HepG2 (cell line): ENCODE data around the gene TBC1D12. TPM values are rescaled to one million over a fixed set of nuclear protein-coding genes. Genes with fewer than 3 reads are reported as not detected.

Experiments used
- ATAC-seq: fragments of 200-7000 bp; cut with Tn5 transposase; 3 replicates; pipeline ENCODE4 v1.9.1; 2020; ENCODE audit warnings: mild to moderate bottlenecking, moderate library complexity
- BruUV-seq: library from RNA; stranded (reverse); fragments of 400-500 nt; replicated peaks from 2 replicates; lab custom pipeline; 2021; lab: Mats Ljungman, UMichigan
- CTCF ChIA-PET: fragments of 300-600 bp; formaldehyde crosslinking; extraction: SDS; loops from one replicate; lab custom pipeline; 2021; ENCODE audit warnings: low total read pairs, inconsistent platforms, low intra/inter-chr PET ratio; lab: Yijun Ruan, JAX
- POLR2A ChIA-PET: fragments of 350-600 bp; sonication (Branson Sonifier 250); formaldehyde crosslinking; loops from one replicate; lab custom pipeline; 2020; ENCODE audit warnings: antibody characterized with exemption, inconsistent platforms; lab: Yijun Ruan, JAX
- DNase-seq: peaks from one replicate; pipeline ENCODE4 v3.0.0-alpha.2; 2015; ENCODE audit warnings: low spot score
- FAIRE-seq: peaks from 3 replicates; lab custom pipeline; 2011; peaks lifted over from hg19 to GRCh38; lab: Jason Lieb, UNC
- H2AFZ ChIP-seq: one replicate; pipeline ENCODE4 v1.6.1; 2011; ENCODE audit warnings: low read length, inconsistent platforms
- H3K27ac ChIP-seq: fragments of 300-600 bp; 3 replicates; pipeline ENCODE4 v1.8.0; 2011; ENCODE audit warnings: mixed run types, mild to moderate bottlenecking, mixed read lengths, low read length, inconsistent platforms; ENCODE audit not compliant: insufficient read depth; ENCODE audit errors: extremely low read length
- H3K27me3 ChIP-seq, 2 experiments: fragments of 200-600 bp in 1 of 2; 2 replicates in 1 of 2; 3 replicates in 1 of 2; pipeline versions ENCODE4 v1.6.0 to v1.8.0; 2011; ENCODE audit warnings: low read length in 2 of 2, mild to moderate bottlenecking in 2 of 2, moderate library complexity in 2 of 2, inconsistent platforms in 1 of 2; ENCODE audit not compliant: insufficient read depth in 2 of 2, control insufficient read depth in 1 of 2
- H3K36me3 ChIP-seq, 2 experiments: fragments of 200-600 bp in 1 of 2; replicated peaks in 1 of 2; 2 replicates in 1 of 2; 3 replicates in 1 of 2; pipeline versions ENCODE4 v1.5.1 to v1.8.0; 2011; ENCODE audit warnings: low read length in 2 of 2, inconsistent platforms in 1 of 2; ENCODE audit not compliant: insufficient read depth in 2 of 2, control insufficient read depth in 1 of 2
- H3K4me1 ChIP-seq: 2 replicates; pipeline ENCODE4 v1.5.1; 2012; ENCODE audit warnings: low read length, inconsistent platforms; ENCODE audit not compliant: insufficient read depth
- H3K4me2 ChIP-seq: 2 replicates; pipeline ENCODE4 v1.6.0; 2011; ENCODE audit warnings: low read depth, low read length, inconsistent platforms
- H3K4me3 ChIP-seq, 3 experiments: fragments of 200-600 bp in 1 of 3; sonication (generic), shearing (Covaris generic) in 1 of 3; replicated peaks in 1 of 3; 2 replicates each; pipeline ENCODE4 v1.5.1; 2011 to 2016; ENCODE audit warnings: low read length in 3 of 3, inconsistent platforms in 2 of 3, low read depth in 2 of 3, mild to moderate bottlenecking in 2 of 3, control low read depth in 1 of 3, mixed read lengths in 1 of 3; ENCODE audit not compliant: insufficient read depth in 1 of 3
- H3K79me2 ChIP-seq: one replicate; pipeline ENCODE4 v1.6.1; 2011; ENCODE audit warnings: low read length, inconsistent platforms; ENCODE audit not compliant: insufficient read depth
- H3K9ac ChIP-seq: 2 replicates; pipeline ENCODE4 v1.6.0; 2011; ENCODE audit warnings: mild to moderate bottlenecking, low read depth, low read length, inconsistent platforms; ENCODE audit not compliant: insufficient read depth
- H3K9me3 ChIP-seq: 2 replicates; pipeline ENCODE4 v1.5.1; 2012; ENCODE audit warnings: mild to moderate bottlenecking, low read length
- H4K20me1 ChIP-seq: 2 replicates; pipeline ENCODE4 v1.6.0; 2011; ENCODE audit warnings: inconsistent platforms, mild to moderate bottlenecking, low read length, moderate library complexity; ENCODE audit not compliant: insufficient read depth
- CBFB ChIP-seq: sonication (generic); formaldehyde crosslinking; IDR thresholded peaks from 2 replicates; pipeline ENCODE4 v1.4.0; 2020; ENCODE audit warnings: missing genetic modification reagents
- CBX1 ChIP-seq: IDR thresholded peaks from one replicate; pipeline ENCODE4 v1.6.1; 2016; ENCODE audit warnings: antibody characterized with exemption, low read depth
- GLI4 ChIP-seq: sonication (generic); formaldehyde crosslinking; IDR thresholded peaks from 2 replicates; pipeline ENCODE4 v1.5.1; 2020; ENCODE audit warnings: missing genetic modification reagents, mild to moderate bottlenecking, moderate library complexity, borderline replicate concordance
- ISL2 ChIP-seq: sonication (generic); formaldehyde crosslinking; IDR thresholded peaks from 2 replicates; pipeline ENCODE4 v1.5.0; 2020; ENCODE audit warnings: missing genetic modification reagents
- JDP2 ChIP-seq: sonication (generic); formaldehyde crosslinking; IDR thresholded peaks from 2 replicates; pipeline ENCODE4 v1.8.1; 2022; ENCODE audit warnings: missing genetic modification reagents, borderline replicate concordance
- KDM5A ChIP-seq: fragments of 200-600 bp; sonication (generic); IDR thresholded peaks from 2 replicates; pipeline ENCODE4 v1.7.0; 2018; ENCODE audit warnings: antibody characterized with exemption, mild to moderate bottlenecking, low read length, borderline replicate concordance
- KDM5B ChIP-seq: sonication (generic); formaldehyde crosslinking; IDR thresholded peaks from 2 replicates; pipeline ENCODE4 v1.4.0; 2020; ENCODE audit warnings: missing genetic modification reagents, mild to moderate bottlenecking, borderline replicate concordance
- POGZ ChIP-seq: sonication (generic); formaldehyde crosslinking; IDR thresholded peaks from 2 replicates; pipeline ENCODE4 v1.4.0; 2020; ENCODE audit warnings: mild to moderate bottlenecking, missing genetic modification reagents
- RBFOX2 ChIP-seq: fragments of 200-400 bp; formaldehyde crosslinking; IDR thresholded peaks from 2 replicates; pipeline ENCODE4 v1.6.1; 2017; ENCODE audit warnings: low read depth, mild to moderate bottlenecking, low read length
- REXO4 ChIP-seq: sonication (generic); formaldehyde crosslinking; IDR thresholded peaks from 2 replicates; pipeline ENCODE4 v1.8.0; 2022; ENCODE audit warnings: missing genetic modification reagents, mild to moderate bottlenecking, borderline replicate concordance
- SIN3A ChIP-seq: IDR thresholded peaks from 2 replicates; pipeline ENCODE4 v1.6.1; 2011; ENCODE audit warnings: low read depth, mild to moderate bottlenecking, control low read depth, low read length, borderline replicate concordance
- SMYD3 ChIP-seq: sonication (generic); formaldehyde crosslinking; IDR thresholded peaks from 2 replicates; pipeline ENCODE4 v1.8.1; 2023; ENCODE audit warnings: mild to moderate bottlenecking, missing genetic modification reagents
- SYNCRIP ChIP-seq: fragments of 200-400 bp; formaldehyde crosslinking; IDR thresholded peaks from 2 replicates; pipeline ENCODE4 v1.6.1; 2018; ENCODE audit warnings: mild to moderate bottlenecking, low read depth, low read length; ENCODE audit not compliant: insufficient read depth
- TEAD3 ChIP-seq: optimal IDR thresholded peaks from 2 replicates; pipeline ENCODE3; 2016; ENCODE audit warnings: borderline replicate concordance
- TOE1 ChIP-seq: sonication (generic); formaldehyde crosslinking; IDR thresholded peaks from 2 replicates; pipeline ENCODE4 v1.4.0; 2020; ENCODE audit warnings: mild to moderate bottlenecking, missing genetic modification reagents
- ZFY ChIP-seq: sonication (generic); formaldehyde crosslinking; IDR thresholded peaks from 2 replicates; pipeline ENCODE4 v1.4.0; 2020; ENCODE audit warnings: missing genetic modification reagents
- in situ Hi-C: cut with HindIII; loops from 2 replicates; pipeline ENCODE4 v1.10.0; 2017; ENCODE audit warnings: low pct_unique_long_range_greater_than_20kb; ENCODE audit not compliant: extremely low pct_ligation_motif_present
- intact Hi-C: fragments of 100-400 bp; cut with micrococcal nuclease; formaldehyde crosslinking; loops from one replicate; pipeline ENCODE4 v1.10.0; 2022; ENCODE audit not compliant: unreplicated experiment
- polyA plus RNA-seq, 8 experiments: library from polyadenylated mRNA; depleted of rRNA in 3 of 8; stranded (reverse) in 7 of 8; unstranded in 1 of 8; fragments of >200 nt; fragmentation: Illumina TruSeq in 4 of 8; extraction: Trizol in 4 of 8; gene quantifications; 2 replicates each; pipeline versions ENCODE4 v1.2.1 to v1.2.3, GENCODE V29; 2011 to 2016; ENCODE audit warnings: low read depth in 4 of 8, missing spikeins in 1 of 8, mixed read lengths in 1 of 8; ENCODE audit not compliant: insufficient read depth in 1 of 8
- total RNA-seq, 5 experiments: library from RNA; depleted of rRNA; stranded (reverse); fragments of >200 nt; fragmentation: Illumina TruSeq; extraction: Trizol; gene quantifications; 2 replicates each; pipeline ENCODE4 v1.2.3, GENCODE V29; 2016; ENCODE audit warnings: low read depth in 1 of 5
- TF ChIP-seq, protein P1 (sequence below): sonication (generic); formaldehyde crosslinking; IDR thresholded peaks from 2 replicates; pipeline ENCODE4 v1.5.1; 2020; ENCODE audit warnings: mild to moderate bottlenecking, missing genetic modification reagents, moderate library complexity
- TF ChIP-seq, protein P2 (sequence below): sonication (generic); formaldehyde crosslinking; IDR thresholded peaks from 2 replicates; pipeline ENCODE4 v1.5.0; 2020; ENCODE audit warnings: mild to moderate bottlenecking, low read depth, missing genetic modification reagents, borderline replicate concordance
- TF ChIP-seq, protein P3 (sequence below): sonication (generic); formaldehyde crosslinking; IDR thresholded peaks from 2 replicates; pipeline ENCODE4 v1.4.0; 2020; ENCODE audit warnings: low read depth, mild to moderate bottlenecking, missing genetic modification reagents
- TF ChIP-seq, protein P4 (sequence below): sonication (generic); formaldehyde crosslinking; IDR thresholded peaks from 2 replicates; pipeline ENCODE4 v1.4.0; 2020; ENCODE audit warnings: missing genetic modification reagents

TBC1D12 gene
- total and polyA plus RNA-seq, 2 of the 13 experiments (the other 11 are each of a cell fraction or from before 2014, with no cell fraction given): 5.7 to 6.2 TPM

DNA sequence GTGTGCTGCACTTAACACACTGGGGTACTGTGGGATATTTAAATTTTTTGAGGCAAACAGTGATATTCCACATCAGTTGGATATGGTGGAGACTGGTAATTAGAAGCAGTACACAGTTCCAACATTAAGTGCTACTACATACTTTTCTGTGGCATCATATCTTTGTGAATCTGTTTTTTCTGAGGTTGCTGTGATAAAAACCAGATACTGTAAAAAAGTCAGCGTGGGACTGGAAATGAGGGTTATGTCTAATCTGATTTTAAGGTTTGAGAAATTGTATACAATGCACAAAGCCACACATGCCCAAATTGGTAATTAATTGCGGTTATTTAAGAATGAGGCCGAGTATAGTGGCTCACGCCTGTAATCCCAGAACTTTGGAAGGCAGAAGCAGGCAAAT lies 41.2 kb downstream of the TBC1D12 start (continued):
- TF ChIP-seq SYNCRIP (no peak), SIN3A (no peak), ZFY (no peak)

DNA sequence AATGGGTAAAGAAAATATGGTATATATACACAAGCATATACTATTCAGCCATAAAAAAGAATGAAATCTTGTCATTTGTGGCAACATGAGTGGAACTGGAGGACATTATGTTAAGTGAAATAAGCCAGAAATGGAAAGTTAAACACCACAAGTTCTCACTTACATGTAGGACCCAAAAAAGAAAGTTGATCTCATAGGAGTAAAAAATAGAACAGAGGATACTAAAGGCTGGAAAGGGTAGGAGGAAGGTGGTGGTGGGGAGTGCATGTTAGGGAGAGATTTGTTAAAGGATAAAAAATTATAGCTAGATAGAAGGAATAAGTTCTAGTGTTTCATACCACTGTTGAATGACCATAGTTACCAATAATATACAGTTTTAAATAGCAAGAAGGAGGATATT lies 48.4 kb downstream of the TBC1D12 start:
- Histone ChIP-seq H3K79me2 (no peaks in the 10 kb centered on the region), H3K9me3 (no peaks in the 10 kb centered on the region), H4K20me1 (no peaks in the 10 kb centered on the region), H3K36me3 (no peaks in the 10 kb centered on the region), H3K27me3 (no peaks in the 10 kb centered on the region)
- POLR2A ChIA-PET: no interaction called here
- DNase-seq: no peak
- in situ Hi-C loops: no loop called here
- TF ChIP-seq JDP2 (CRISPR knock-in tag) (no peak), RBFOX2 (no peak), CBFB (no peak), KDM5B (no peak), SMYD3 (CRISPR knock-in tag) (no peak), GLI4 (no peak), POGZ (no peak), REXO4 (CRISPR knock-in tag) (no peak), ISL2 (CRISPR knock-in tag) (no peak), TEAD3 (CRISPR knock-in tag) (no peak), CBX1 (no peak), KDM5A (no peak), TOE1 (CRISPR knock-in tag) (no peak)
- TF ChIP-seq, protein P1, sequence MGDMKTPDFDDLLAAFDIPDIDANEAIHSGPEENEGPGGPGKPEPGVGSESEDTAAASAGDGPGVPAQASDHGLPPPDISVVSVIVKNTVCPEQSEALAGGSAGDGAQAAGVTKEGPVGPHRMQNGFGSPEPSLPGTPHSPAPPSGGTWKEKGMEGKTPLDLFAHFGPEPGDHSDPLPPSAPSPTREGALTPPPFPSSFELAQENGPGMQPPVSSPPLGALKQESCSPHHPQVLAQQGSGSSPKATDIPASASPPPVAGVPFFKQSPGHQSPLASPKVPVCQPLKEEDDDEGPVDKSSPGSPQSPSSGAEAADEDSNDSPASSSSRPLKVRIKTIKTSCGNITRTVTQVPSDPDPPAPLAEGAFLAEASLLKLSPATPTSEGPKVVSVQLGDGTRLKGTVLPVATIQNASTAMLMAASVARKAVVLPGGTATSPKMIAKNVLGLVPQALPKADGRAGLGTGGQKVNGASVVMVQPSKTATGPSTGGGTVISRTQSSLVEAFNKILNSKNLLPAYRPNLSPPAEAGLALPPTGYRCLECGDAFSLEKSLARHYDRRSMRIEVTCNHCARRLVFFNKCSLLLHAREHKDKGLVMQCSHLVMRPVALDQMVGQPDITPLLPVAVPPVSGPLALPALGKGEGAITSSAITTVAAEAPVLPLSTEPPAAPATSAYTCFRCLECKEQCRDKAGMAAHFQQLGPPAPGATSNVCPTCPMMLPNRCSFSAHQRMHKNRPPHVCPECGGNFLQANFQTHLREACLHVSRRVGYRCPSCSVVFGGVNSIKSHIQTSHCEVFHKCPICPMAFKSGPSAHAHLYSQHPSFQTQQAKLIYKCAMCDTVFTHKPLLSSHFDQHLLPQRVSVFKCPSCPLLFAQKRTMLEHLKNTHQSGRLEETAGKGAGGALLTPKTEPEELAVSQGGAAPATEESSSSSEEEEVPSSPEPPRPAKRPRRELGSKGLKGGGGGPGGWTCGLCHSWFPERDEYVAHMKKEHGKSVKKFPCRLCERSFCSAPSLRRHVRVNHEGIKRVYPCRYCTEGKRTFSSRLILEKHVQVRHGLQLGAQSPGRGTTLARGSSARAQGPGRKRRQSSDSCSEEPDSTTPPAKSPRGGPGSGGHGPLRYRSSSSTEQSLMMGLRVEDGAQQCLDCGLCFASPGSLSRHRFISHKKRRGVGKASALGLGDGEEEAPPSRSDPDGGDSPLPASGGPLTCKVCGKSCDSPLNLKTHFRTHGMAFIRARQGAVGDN: no peak
- TF ChIP-seq, protein P2, sequence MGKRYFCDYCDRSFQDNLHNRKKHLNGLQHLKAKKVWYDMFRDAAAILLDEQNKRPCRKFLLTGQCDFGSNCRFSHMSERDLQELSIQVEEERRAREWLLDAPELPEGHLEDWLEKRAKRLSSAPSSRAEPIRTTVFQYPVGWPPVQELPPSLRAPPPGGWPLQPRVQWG (CRISPR knock-in tag): no peak
- TF ChIP-seq, protein P3, sequence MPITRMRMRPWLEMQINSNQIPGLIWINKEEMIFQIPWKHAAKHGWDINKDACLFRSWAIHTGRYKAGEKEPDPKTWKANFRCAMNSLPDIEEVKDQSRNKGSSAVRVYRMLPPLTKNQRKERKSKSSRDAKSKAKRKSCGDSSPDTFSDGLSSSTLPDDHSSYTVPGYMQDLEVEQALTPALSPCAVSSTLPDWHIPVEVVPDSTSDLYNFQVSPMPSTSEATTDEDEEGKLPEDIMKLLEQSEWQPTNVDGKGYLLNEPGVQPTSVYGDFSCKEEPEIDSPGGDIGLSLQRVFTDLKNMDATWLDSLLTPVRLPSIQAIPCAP: no peak
- TF ChIP-seq, protein P4, sequence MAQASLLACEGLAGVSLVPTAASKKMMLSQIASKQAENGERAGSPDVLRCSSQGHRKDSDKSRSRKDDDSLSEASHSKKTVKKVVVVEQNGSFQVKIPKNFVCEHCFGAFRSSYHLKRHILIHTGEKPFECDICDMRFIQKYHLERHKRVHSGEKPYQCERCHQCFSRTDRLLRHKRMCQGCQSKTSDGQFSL (CRISPR knock-in tag): no peak
- TF ChIP-seq, all 625 proteins: peak for 0
- Histone ChIP-seq H3K27ac (no peak overlapping the region), H3K4me2 (no peak overlapping the region), H3K4me3 (no peak overlapping the region), H2AFZ (no peak overlapping the region), H3K9ac (no peak overlapping the region), H3K4me1 (no peaks in the 10 kb centered on the region)
- CTCF ChIA-PET: no interaction called here
- FAIRE-seq: no peak
- no TSS peak for BruUV-seq
- intact Hi-C loops: no loop called here
- ATAC-seq: no peak
